Measurements from ENCODE around the gene SARDH. TPM values are rescaled to one million over a fixed set of nuclear protein-coding genes. Genes with fewer than 3 reads are reported as not detected.

SARDH gene
- total and polyA plus RNA-seq, 2 of the 13 experiments (the other 11 are each of a cell fraction or from before 2014, with no cell fraction given), result 11.6 to 34.9 TPM

GRCh38 chr9:133768859-133769510 is 30.8 kb upstream of the SARDH start (continued):
- TF ChIP-seq ZNF737 (CRISPR knock-in tag; IDR thresholded peaks at IDR 0.05; ENCODE audit: borderline replicate concordance) (no peak), REPIN1 (CRISPR knock-in tag; IDR thresholded peaks at IDR 0.05; ENCODE audit: borderline replicate concordance, low read depth) (peak; percentile 67; the same call in 1 of the 2 replicates), ZBTB26 (CRISPR knock-in tag; IDR thresholded peaks at IDR 0.05; ENCODE audit: borderline replicate concordance) (no peak), HNF4A (CRISPR knock-in tag; IDR thresholded peaks at IDR 0.05) (peak; percentile 99), ZNF766 (CRISPR knock-in tag; IDR thresholded peaks at IDR 0.05; ENCODE audit: borderline replicate concordance) (peak; percentile 58; the same call in 1 of the 2 replicates), TGIF2 (CRISPR knock-in tag; IDR thresholded peaks at IDR 0.05) (no peak), DMAP1 (CRISPR knock-in tag; IDR thresholded peaks at IDR 0.05) (0 out of 2 replicates have a peak, but pooled peaks have one; percentile 25), EED (CRISPR knock-in tag; IDR thresholded peaks at IDR 0.05) (no peak), PHF8 (CRISPR knock-in tag; IDR thresholded peaks at IDR 0.05) (no peak; the same call in 1 of the 2 replicates), THAP11 (CRISPR knock-in tag; IDR thresholded peaks at IDR 0.05) (peak; percentile 67), CREM (IDR thresholded peaks at IDR 0.05) (no peak), CREM (CRISPR knock-in tag; IDR thresholded peaks at IDR 0.05) (no peak), SP2 (CRISPR knock-in tag; IDR thresholded peaks at IDR 0.05) (no peak), NR2F1 (CRISPR knock-in tag; IDR thresholded peaks at IDR 0.05) (peak; percentile 98 to 99), ZFP90 (CRISPR knock-in tag; IDR thresholded peaks at IDR 0.05; ENCODE audit: borderline replicate concordance) (peak; percentile 76; the same call in 1 of the 2 replicates), TBL1XR1 (IDR thresholded peaks at IDR 0.05; ENCODE audit: borderline replicate concordance, low read length, partially characterized antibody) (peak; percentile 92), ATF7-NPFF (CRISPR knock-in tag; IDR thresholded peaks at IDR 0.05; ENCODE audit: low read depth) (no peak), RELA (CRISPR knock-in tag; IDR thresholded peaks at IDR 0.05) (no peak), SMARCE1 (IDR thresholded peaks at IDR 0.05; ENCODE audit: borderline replicate concordance) (no peak), ZNF816 (CRISPR knock-in tag; IDR thresholded peaks at IDR 0.05; ENCODE audit: borderline replicate concordance) (no peak), ZNF557 (CRISPR knock-in tag; IDR thresholded peaks at IDR 0.05) (no peak), FOXP4 (CRISPR knock-in tag; IDR thresholded peaks at IDR 0.05) (peak; percentile 69; the same call in 1 of the 2 replicates)
